HEK293T (cell line): ENCODE measurements around the gene ITSN1.

ENCODE experiments used
- BHLHE40 ChIP-seq: fragments of 450-650 bp; IDR thresholded peaks from 2 replicates; pipeline ENCODE4 v1.6.1; 2016; ENCODE audit warnings: mild to moderate bottlenecking, moderate library complexity, borderline replicate concordance
- ELF4 ChIP-seq: fragments of 450-650 bp; IDR thresholded peaks from 2 replicates; pipeline ENCODE4 v1.6.1; 2017; ENCODE audit warnings: antibody characterized with exemption
- FOXK2 ChIP-seq: fragments of 450-650 bp; IDR thresholded peaks from 2 replicates; pipeline ENCODE4 v1.6.1; 2016; ENCODE audit warnings: mild to moderate bottlenecking
- FOXM1 ChIP-seq: fragments of 450-650 bp; IDR thresholded peaks from 2 replicates; pipeline ENCODE4 v1.6.1; 2017; ENCODE audit warnings: mild to moderate bottlenecking, borderline replicate concordance
- HDGF ChIP-seq: fragments of 450-650 bp; IDR thresholded peaks from 2 replicates; pipeline ENCODE4 v1.6.1; 2017; ENCODE audit warnings: antibody characterized with exemption, borderline replicate concordance
- LEF1 ChIP-seq: fragments of 450-650 bp; IDR thresholded peaks from 2 replicates; pipeline ENCODE4 v1.6.1; 2017; ENCODE audit warnings: mild to moderate bottlenecking, borderline replicate concordance
- NFRKB ChIP-seq: fragments of 450-650 bp; IDR thresholded peaks from 2 replicates; pipeline ENCODE4 v1.6.1; 2016; ENCODE audit warnings: mild to moderate bottlenecking, moderate library complexity
- SP1 ChIP-seq: fragments of 450-650 bp; IDR thresholded peaks from 2 replicates; pipeline ENCODE4 v1.6.1; 2017
- SUZ12 ChIP-seq: fragments of 450-650 bp; IDR thresholded peaks from 2 replicates; pipeline ENCODE4 v1.6.1; 2016; ENCODE audit warnings: mild to moderate bottlenecking
- TARDBP ChIP-seq: fragments of 450-650 bp; IDR thresholded peaks from 2 replicates; pipeline ENCODE4 v1.6.1; 2016
- ZNF384 ChIP-seq: fragments of 450-650 bp; IDR thresholded peaks from 2 replicates; pipeline ENCODE4 v1.6.1; 2016
- TF ChIP-seq, protein P1 (sequence below): fragments of 450-650 bp; IDR thresholded peaks from 2 replicates; pipeline ENCODE4 v1.6.1; 2016

- TF ChIP-seq NFRKB = no peak
- TF ChIP-seq SP1 = no peak; the same call in 1 of the 2 replicates
- TF ChIP-seq FOXK2 = no peak
- no peak for TF ChIP-seq ZNF384
- TF ChIP-seq TARDBP = no peak
- TF ChIP-seq LEF1 = no peak
- TF ChIP-seq, protein P1, sequence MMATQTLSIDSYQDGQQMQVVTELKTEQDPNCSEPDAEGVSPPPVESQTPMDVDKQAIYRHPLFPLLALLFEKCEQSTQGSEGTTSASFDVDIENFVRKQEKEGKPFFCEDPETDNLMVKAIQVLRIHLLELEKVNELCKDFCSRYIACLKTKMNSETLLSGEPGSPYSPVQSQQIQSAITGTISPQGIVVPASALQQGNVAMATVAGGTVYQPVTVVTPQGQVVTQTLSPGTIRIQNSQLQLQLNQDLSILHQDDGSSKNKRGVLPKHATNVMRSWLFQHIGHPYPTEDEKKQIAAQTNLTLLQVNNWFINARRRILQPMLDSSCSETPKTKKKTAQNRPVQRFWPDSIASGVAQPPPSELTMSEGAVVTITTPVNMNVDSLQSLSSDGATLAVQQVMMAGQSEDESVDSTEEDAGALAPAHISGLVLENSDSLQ = peak; percentile 99
- peak; percentile 84; the same call in 1 of the 2 replicates for TF ChIP-seq HDGF
- no peak for TF ChIP-seq SUZ12
- TF ChIP-seq BHLHE40 = no peak
- TF ChIP-seq ELF4 = no peak; the same call in 1 of the 2 replicates
- TF ChIP-seq FOXM1 = no peak
Observed at GRCh38 chr21:33641352-33642026, 812 bp upstream of the ITSN1 start, which contains the start of gene CRYZL1.
